H1 (cell line): ENCODE results near the gene FOXN4. TPM values are rescaled to one million over a fixed set of nuclear protein-coding genes. Genes with fewer than 3 reads are reported as not detected.

ENCODE experiments used
- CTCF ChIA-PET: fragments of 300-600 bp; sonication (Branson Sonifier 250); formaldehyde crosslinking; loops from one replicate; lab custom pipeline; 2021; ENCODE audit not compliant: partially characterized antibody; lab: Charles Lee
- POLR2A ChIA-PET: fragments of 300-600 bp; sonication (Branson Sonifier 250); formaldehyde crosslinking; loops from one replicate; lab custom pipeline; 2021; ENCODE audit warnings: inconsistent platforms; ENCODE audit not compliant: partially characterized antibody; lab: Charles Lee
- DNase-seq, 2 experiments: peaks; one replicate each; pipeline versions ENCODE4 v3.0.0 to v3.0.0-alpha.2; 2010 to 2022; ENCODE audit warnings: low spot score in 2 of 2, low read depth in 1 of 2, mixed read lengths in 1 of 2
- FAIRE-seq: peaks from 2 replicates; lab custom pipeline; 2011; peaks lifted over from hg19 to GRCh38; lab: Jason Lieb, UNC
- H2AFZ ChIP-seq: 2 replicates; pipeline ENCODE4 v1.8.1; 2012; ENCODE audit warnings: low read length, inconsistent platforms
- H2AK5ac ChIP-seq: 2 replicates; pipeline ENCODE4 v1.6.1; 2013; ENCODE audit warnings: low read depth, low read length
- H2BK120ac ChIP-seq: replicated peaks from 2 replicates; pipeline ENCODE3; 2013; ENCODE audit warnings: low read depth, low read length, inconsistent platforms
- H2BK12ac ChIP-seq: 2 replicates; pipeline ENCODE4 v1.6.1; 2013; ENCODE audit warnings: low read depth, low read length
- H2BK15ac ChIP-seq: 2 replicates; pipeline ENCODE4 v1.6.1; 2013; ENCODE audit warnings: low read length
- H2BK20ac ChIP-seq: 2 replicates; pipeline ENCODE4 v1.6.1; 2013; ENCODE audit warnings: low read length
- H2BK5ac ChIP-seq: 2 replicates; pipeline ENCODE4 v1.6.1; 2013; ENCODE audit warnings: low read depth, low read length
- H3K14ac ChIP-seq: 2 replicates; pipeline ENCODE4 v1.6.1; 2013; ENCODE audit warnings: inconsistent platforms; ENCODE audit not compliant: insufficient read length
- H3K18ac ChIP-seq: 2 replicates; pipeline ENCODE4 v1.6.1; 2013; ENCODE audit warnings: low read length; ENCODE audit errors: extremely low read depth
- H3K23ac ChIP-seq: 2 replicates; pipeline ENCODE4 v1.6.1; 2013; ENCODE audit warnings: inconsistent platforms; ENCODE audit not compliant: insufficient read length
- H3K23me2 ChIP-seq: 2 replicates; pipeline ENCODE4 v1.6.1; 2013; ENCODE audit warnings: low read depth, low read length
- H3K27ac ChIP-seq: 2 replicates; pipeline ENCODE4 v1.6.1; 2011; ENCODE audit warnings: low read depth, low read length, inconsistent platforms
- H3K27me3 ChIP-seq, 4 experiments: replicated peaks in 1 of 4; 1 replicate in 1 of 4; 2 replicates in 3 of 4; pipeline versions ENCODE4 v1.6.1 to v1.8.1; 2011 to 2013; ENCODE audit warnings: low read length in 3 of 4, mild to moderate bottlenecking in 3 of 4, inconsistent platforms in 2 of 4, mixed read lengths in 2 of 4, moderate library complexity in 1 of 4; ENCODE audit not compliant: control insufficient read depth in 3 of 4, insufficient read depth in 3 of 4; ENCODE audit errors: extremely low read depth in 1 of 4
- H3K36me3 ChIP-seq, 4 experiments: 2 replicates each; pipeline versions ENCODE4 v1.6.1 to v1.8.1; 2011 to 2013; ENCODE audit warnings: mild to moderate bottlenecking in 4 of 4, low read length in 3 of 4, moderate library complexity in 2 of 4, control low read depth in 1 of 4, inconsistent platforms in 1 of 4; ENCODE audit not compliant: insufficient read depth in 4 of 4, control insufficient read depth in 2 of 4
- H3K4ac ChIP-seq: replicated peaks from 2 replicates; pipeline ENCODE3; 2013; ENCODE audit warnings: low read length, low read depth, mixed read lengths, inconsistent platforms; ENCODE audit not compliant: insufficient read length
- H3K4me1 ChIP-seq, 4 experiments: replicated peaks in 1 of 4; 1 replicate in 1 of 4; 2 replicates in 3 of 4; pipeline versions ENCODE4 v1.6.1 to v1.8.1; 2011 to 2013; ENCODE audit warnings: low read length in 3 of 4, inconsistent platforms in 2 of 4, mixed read lengths in 1 of 4; ENCODE audit not compliant: insufficient read depth in 4 of 4, control insufficient read depth in 3 of 4
- H3K4me2 ChIP-seq, 2 experiments: 2 replicates each; pipeline versions ENCODE4 v1.6.1 to v1.8.1; 2011 to 2013; ENCODE audit warnings: low read depth in 2 of 2, low read length in 2 of 2, control low read depth in 1 of 2, inconsistent platforms in 1 of 2, mild to moderate bottlenecking in 1 of 2; ENCODE audit not compliant: insufficient read depth in 1 of 2
- H3K4me3 ChIP-seq, 4 experiments: fragments of 200-600, 300-600 bp in 1 of 4; sonication (generic), shearing (Covaris generic), sonication (Bioruptor Twin) in 1 of 4; 2 replicates each; pipeline versions ENCODE4 v1.5.1 to v1.8.1; 2011 to 2016; ENCODE audit warnings: low read length in 4 of 4, low read depth in 3 of 4, control low read depth in 2 of 4, inconsistent platforms in 2 of 4, mild to moderate bottlenecking in 2 of 4, mixed read lengths in 1 of 4, moderate library complexity in 1 of 4; ENCODE audit not compliant: insufficient read depth in 2 of 4; ENCODE audit errors: extremely low read depth in 1 of 4
- H3K56ac ChIP-seq: replicated peaks from 2 replicates; pipeline ENCODE3; 2013; ENCODE audit warnings: low read depth, mild to moderate bottlenecking, mixed read lengths, low read length, inconsistent platforms; ENCODE audit not compliant: insufficient read length
- H3K79me1 ChIP-seq: 2 replicates; pipeline ENCODE4 v1.6.1; 2013; ENCODE audit warnings: low read depth, low read length, control low read depth
- H3K79me2 ChIP-seq, 2 experiments: 2 replicates each; pipeline versions ENCODE4 v1.6.1 to v1.8.1; 2012 to 2013; ENCODE audit warnings: low read length in 2 of 2, mild to moderate bottlenecking in 2 of 2, inconsistent platforms in 1 of 2; ENCODE audit not compliant: insufficient read depth in 2 of 2, control insufficient read depth in 1 of 2
- H3K9ac ChIP-seq, 4 experiments: replicated peaks in 1 of 4; 1 replicate in 1 of 4; 2 replicates in 3 of 4; pipeline versions ENCODE4 v1.6.1 to v1.8.1; 2011 to 2013; ENCODE audit warnings: low read depth in 3 of 4, low read length in 3 of 4, control low read depth in 2 of 4, mild to moderate bottlenecking in 2 of 4, moderate library complexity in 2 of 4, inconsistent platforms in 1 of 4; ENCODE audit errors: extremely low read depth in 1 of 4
- H3K9me3 ChIP-seq, 2 experiments: 2 replicates each; pipeline versions ENCODE4 v1.6.1 to v1.8.1; 2012 to 2013; ENCODE audit warnings: mild to moderate bottlenecking in 2 of 2, moderate library complexity in 2 of 2, control low read depth in 1 of 2, inconsistent platforms in 1 of 2, low read depth in 1 of 2, low read length in 1 of 2, mixed read lengths in 1 of 2; ENCODE audit not compliant: insufficient read depth in 2 of 2
- H4K20me1 ChIP-seq, 2 experiments: replicated peaks in 1 of 2; 2 replicates each; pipeline versions ENCODE3 to v1.8.1; 2011 to 2013; ENCODE audit warnings: inconsistent platforms in 2 of 2, low read length in 2 of 2, mild to moderate bottlenecking in 1 of 2; ENCODE audit not compliant: insufficient read depth in 2 of 2, control insufficient read depth in 1 of 2
- H4K5ac ChIP-seq: 2 replicates; pipeline ENCODE4 v1.6.1; 2013; ENCODE audit warnings: low read length, low read depth, mixed read lengths, inconsistent platforms; ENCODE audit not compliant: insufficient read length
- H4K8ac ChIP-seq: 2 replicates; pipeline ENCODE4 v1.8.0; 2013; ENCODE audit warnings: mild to moderate bottlenecking, moderate library complexity, low read length, inconsistent platforms; ENCODE audit not compliant: insufficient read depth; ENCODE audit errors: extremely low read depth
- H4K91ac ChIP-seq: replicated peaks from 2 replicates; pipeline ENCODE3; 2013; ENCODE audit warnings: low read length, mixed read lengths, inconsistent platforms; ENCODE audit not compliant: insufficient read length
- ASH2L ChIP-seq: fragments of 200-600, 300-600 bp; sonication (generic); IDR thresholded peaks from one replicate; pipeline ENCODE4 v1.7.1; 2017; ENCODE audit warnings: low read length
- BACH1 ChIP-seq: IDR thresholded peaks from 2 replicates; pipeline ENCODE4 v1.6.1; 2012; ENCODE audit warnings: low read length, improper control_type of control experiment
- CREB1 ChIP-seq: IDR thresholded peaks from 2 replicates; pipeline ENCODE4 v1.6.1; 2012; ENCODE audit warnings: inconsistent platforms
- EZH2 ChIP-seq: fragments of 200-600 bp; sonication (generic); IDR thresholded peaks from 2 replicates; pipeline ENCODE4 v1.7.1; 2012; ENCODE audit warnings: low read depth, mild to moderate bottlenecking, moderate library complexity, low read length, inconsistent platforms; ENCODE audit not compliant: severe bottlenecking
- GABPA ChIP-seq: IDR thresholded peaks from 2 replicates; pipeline ENCODE4 v1.6.1; 2011; ENCODE audit warnings: mild to moderate bottlenecking, low read length, moderate library complexity, borderline replicate concordance; ENCODE audit not compliant: insufficient read depth
- JUN ChIP-seq: IDR thresholded peaks from 2 replicates; pipeline ENCODE4 v1.6.1; 2011; ENCODE audit warnings: low read depth, mild to moderate bottlenecking, improper control_type of control experiment, low read length
- KDM1A ChIP-seq: fragments of 200-600, 300-600 bp; sonication (generic); IDR thresholded peaks from 2 replicates; pipeline ENCODE4 v1.7.1; 2016; ENCODE audit warnings: mild to moderate bottlenecking, low read length, borderline replicate concordance
- MAFK ChIP-seq: IDR thresholded peaks from 2 replicates; pipeline ENCODE4 v1.6.1; 2012; ENCODE audit warnings: low read depth, mild to moderate bottlenecking, improper control_type of control experiment, low read length
- NRF1 ChIP-seq: IDR thresholded peaks from 2 replicates; pipeline ENCODE4 v1.6.1; 2011; ENCODE audit warnings: mild to moderate bottlenecking, low read depth, low read length, improper control_type of control experiment
- POU5F1 ChIP-seq: IDR thresholded peaks from 2 replicates; pipeline ENCODE4 v1.6.1; 2011; ENCODE audit warnings: low read depth, mild to moderate bottlenecking, low read length, moderate library complexity
- RBBP5 ChIP-seq: IDR thresholded peaks from 2 replicates; pipeline ENCODE4 v1.7.1; 2012; ENCODE audit warnings: low read depth, mild to moderate bottlenecking, inconsistent platforms, low read length, moderate library complexity, borderline replicate concordance
- RNF2 ChIP-seq: fragments of 200-900, 300-1000 bp; sonication (generic); IDR thresholded peaks from 2 replicates; pipeline ENCODE4 v1.7.1; 2016; ENCODE audit warnings: borderline replicate concordance, low read depth, mild to moderate bottlenecking, antibody characterized with exemption, low read length; ENCODE audit not compliant: poor library complexity, severe bottlenecking; ENCODE audit errors: missing control alignments
- RXRA ChIP-seq: IDR thresholded peaks from 2 replicates; pipeline ENCODE4 v1.6.1; 2011; ENCODE audit warnings: low read depth, mild to moderate bottlenecking, low read length, moderate library complexity; ENCODE audit not compliant: insufficient read depth
- TAF7 ChIP-seq: optimal IDR thresholded peaks from 2 replicates; pipeline ENCODE3; 2011; ENCODE audit warnings: low read depth, mild to moderate bottlenecking, inconsistent platforms, low read length, moderate library complexity, borderline replicate concordance
- WGBS, 2 experiments: shearing (Covaris generic) in 1 of 2; methylation state at CpG; one replicate each; pipeline versions ENCODE4 v1.1.6 to v1.1.7; 2013 to 2015; ENCODE audit warnings: low lambda C conversion rate in 2 of 2, mixed read lengths in 2 of 2, inconsistent platforms in 1 of 2, low coverage in 1 of 2, missing lambda C conversion rate in 1 of 2; ENCODE audit not compliant: insufficient replicate concordance in 2 of 2, insufficient coverage in 1 of 2, insufficient read length in 1 of 2; ENCODE audit errors: extremely low coverage in 1 of 2, missing lambda C conversion rate in 1 of 2; 5-methylcytosine and 5-hydroxymethylcytosine counted together
- polyA plus RNA-seq, 7 experiments: library from polyadenylated mRNA; depleted of rRNA in 3 of 7; stranded (reverse) in 5 of 7; unstranded in 2 of 7; fragments of >200 nt in 5 of 7; fragments of 200-250 nt in 2 of 7; gene quantifications; 1 replicate in 5 of 7; 2 replicates in 1 of 7; 4 replicates in 1 of 7; pipeline versions ENCODE4 v1.2.1 to v1.2.3, GENCODE V29; 2011 to 2013; ENCODE audit warnings: missing spikeins in 2 of 7, mixed read lengths in 2 of 7
- total RNA-seq: library from RNA; stranded (reverse); fragmentation: NEBNext Ultra II Directional; extraction: Animal tissue kit (Norgen Biotek cat#: 25700); gene quantifications from 2 replicates; pipeline ENCODE4 v1.2.1, GENCODE V29; 2021

The FOXN4 gene
- total and polyA plus RNA-seq, 2 of the 8 experiments (the other 6 are each of a cell fraction or from before 2014, with no cell fraction given), result 0.26 to 0.29 TPM

- WGBS, 2 experiments, result 82% methylated on average over 11 of the region's 11 CpGs; no CpG with 5 or more reads in 1 of the 2 experiments
- Histone ChIP-seq H4K5ac (no peak overlapping the region), H3K9me3 (no peaks in the 10 kb centered on the region), H2BK15ac (no peak overlapping the region), H3K14ac (no peak overlapping the region), H3K27ac (no peak overlapping the region), H2BK20ac (no peak overlapping the region), H3K18ac (no peak overlapping the region), H4K20me1 (no peaks in the 10 kb centered on the region), H2BK5ac (no peak overlapping the region), H3K27me3 (no peaks in the 10 kb centered on the region), H3K36me3 (peaks cover 0 to 20% (median 5%) of the 10 kb centered on the region in 4 experiments; a peak in 6 of 8 replicates), H2AK5ac (no peak overlapping the region), H4K8ac (no peak overlapping the region), H3K23ac (no peak overlapping the region), H3K9ac (no peak overlapping the region), H3K23me2 (no peaks in the 10 kb centered on the region), H3K79me1 (no peaks in the 10 kb centered on the region), H4K91ac (no peak overlapping the region), H2AFZ (no peak overlapping the region), H3K56ac (no peak overlapping the region), H3K4me1 (no peaks in the 10 kb centered on the region), H3K79me2 (no peaks in the 10 kb centered on the region), H3K4me3 (no peak overlapping the region), H2BK12ac (no peak overlapping the region), H3K4me2 (no peak overlapping the region), H2BK120ac (no peak overlapping the region), H3K4ac (no peak overlapping the region)
- CTCF ChIA-PET, result interaction anchor here (0.8 kb wide), 1 partner anchor 15 kb away, joined by 3 read pairs; no protein-coding TSS in a partner anchor
- DNase-seq (no peak), FAIRE-seq (no peak)
- POLR2A ChIA-PET, result no interaction called here
- TF ChIP-seq POU5F1 (no peak), RNF2 (no peak), JUN (no peak), TAF7 (no peak), ASH2L (no peak), BACH1 (no peak), GABPA (no peak), EZH2 (no peak), NRF1 (no peak), MAFK (no peak), RBBP5 (no peak), RXRA (no peak), KDM1A (no peak), CREB1 (no peak)
Observed at GRCh38 chr12:109239691-109240090, 69.4 kb downstream of the FOXN4 start.
